Liver (tissue), 3 donors: ENCODE data around the gene MYO5A.

ENCODE experiments used
- ATF3 ChIP-seq: IDR thresholded peaks from 2 replicates; pipeline ENCODE4 v1.6.1; 2016; ENCODE audit warnings: antibody characterized with exemption
- CTCF ChIP-seq: fragments of 150-350 bp; IDR thresholded peaks from 2 replicates; pipeline ENCODE4 v1.5.1; 2017; ENCODE audit warnings: improper control_type of control experiment, low read depth, low read length; ENCODE audit not compliant: missing input control
- EGR1 ChIP-seq, 2 donors: IDR thresholded peaks; 2 replicates each; pipeline ENCODE4 v1.6.1; 2016 to 2018; ENCODE audit warnings: antibody characterized with exemption in 2 of 2, low read depth in 2 of 2
- FOXA1 ChIP-seq: IDR thresholded peaks from 2 replicates; pipeline ENCODE4 v1.6.1; 2016; ENCODE audit warnings: antibody characterized with exemption
- GABPA ChIP-seq, 2 donors: IDR thresholded peaks in 1 of 2; conservative IDR thresholded peaks in 1 of 2; 2 replicates each; pipeline ENCODE4 v1.6.1; 2016; ENCODE audit warnings: antibody characterized with exemption in 2 of 2, mild to moderate bottlenecking in 1 of 2, moderate library complexity in 1 of 2
- REST ChIP-seq: IDR thresholded peaks from 2 replicates; pipeline ENCODE4 v1.6.1; 2016; ENCODE audit warnings: antibody characterized with exemption, mild to moderate bottlenecking
- donor health status: healthy.
- donor health status: healthy.

GRCh38 chr15:52483707-52484106 lies 45.0 kb downstream of the MYO5A start:
- TF ChIP-seq FOXA1 = no peak
- no peak for TF ChIP-seq CTCF
- no peak for TF ChIP-seq EGR1 (IDR thresholded peaks at IDR 0.05; ENCODE audit: low read depth in 2 of 2)
- TF ChIP-seq REST = no peak
- no peak for TF ChIP-seq GABPA (IDR thresholded peaks at IDR 0.05 in 1 of 2, conservative IDR thresholded peaks at IDR 0.05 in 1 of 2)
- no peak for TF ChIP-seq ATF3
